H1 (cell line): ENCODE data around the gene LIF. TPM values are rescaled to one million over a fixed set of nuclear protein-coding genes. Genes with fewer than 3 reads are reported as not detected.

Experiments
- ASH2L ChIP-seq: fragments of 200-600, 300-600 bp; sonication (generic); IDR thresholded peaks from one replicate; pipeline ENCODE4 v1.7.1; 2017; ENCODE audit warnings: low read length
- CTCF ChIP-seq, 3 experiments: IDR thresholded peaks; 1 replicate in 2 of 3; 2 replicates in 1 of 3; pipeline versions ENCODE4 v1.5.1 to v1.6.1; 2011; ENCODE audit warnings: low read length in 3 of 3, mild to moderate bottlenecking in 3 of 3, inconsistent platforms in 2 of 3, low read depth in 1 of 3, moderate library complexity in 1 of 3; ENCODE audit not compliant: insufficient read depth in 1 of 3; ENCODE audit errors: control extremely low read depth in 1 of 3
- GTF2F1 ChIP-seq: IDR thresholded peaks from 2 replicates; pipeline ENCODE4 v1.6.1; 2012; ENCODE audit warnings: low read depth, low read length, improper control_type of control experiment, borderline replicate concordance
- KDM1A ChIP-seq: fragments of 200-600, 300-600 bp; sonication (generic); IDR thresholded peaks from 2 replicates; pipeline ENCODE4 v1.7.1; 2016; ENCODE audit warnings: mild to moderate bottlenecking, low read length, borderline replicate concordance
- KDM4A ChIP-seq: IDR thresholded peaks from one replicate; pipeline ENCODE4 v1.7.1; 2012; ENCODE audit warnings: low read depth, mild to moderate bottlenecking, moderate library complexity, low read length, inconsistent platforms; ENCODE audit not compliant: severe bottlenecking
- NRF1 ChIP-seq: IDR thresholded peaks from 2 replicates; pipeline ENCODE4 v1.6.1; 2011; ENCODE audit warnings: mild to moderate bottlenecking, low read depth, low read length, improper control_type of control experiment
- POLR2A ChIP-seq, 2 experiments: IDR thresholded peaks; 1 replicate in 1 of 2; 2 replicates in 1 of 2; pipeline ENCODE4 v1.6.1; 2011; ENCODE audit warnings: low read depth in 2 of 2, low read length in 2 of 2, mild to moderate bottlenecking in 2 of 2; ENCODE audit errors: control extremely low read depth in 1 of 2
- POU5F1 ChIP-seq: IDR thresholded peaks from 2 replicates; pipeline ENCODE4 v1.6.1; 2011; ENCODE audit warnings: low read depth, mild to moderate bottlenecking, low read length, moderate library complexity
- SP1 ChIP-seq: IDR thresholded peaks from 2 replicates; pipeline ENCODE4 v1.6.1; 2011; ENCODE audit warnings: low read depth, low read length
- SP4 ChIP-seq: IDR thresholded peaks from 2 replicates; pipeline ENCODE4 v1.6.1; 2012; ENCODE audit warnings: low read length, inconsistent platforms
- TEAD4 ChIP-seq: IDR thresholded peaks from 2 replicates; pipeline ENCODE4 v1.6.1; 2012; ENCODE audit warnings: low read depth, low read length, inconsistent platforms, mixed read lengths
- polyA plus RNA-seq, 7 experiments: library from polyadenylated mRNA; depleted of rRNA in 3 of 7; stranded (reverse) in 5 of 7; unstranded in 2 of 7; fragments of >200 nt in 5 of 7; fragments of 200-250 nt in 2 of 7; gene quantifications; 1 replicate in 5 of 7; 2 replicates in 1 of 7; 4 replicates in 1 of 7; pipeline versions ENCODE4 v1.2.1 to v1.2.3, GENCODE V29; 2011 to 2013; ENCODE audit warnings: missing spikeins in 2 of 7, mixed read lengths in 2 of 7
- total RNA-seq: library from RNA; stranded (reverse); fragmentation: NEBNext Ultra II Directional; extraction: Animal tissue kit (Norgen Biotek cat#: 25700); gene quantifications from 2 replicates; pipeline ENCODE4 v1.2.1, GENCODE V29; 2021

Gene LIF
- total and polyA plus RNA-seq, 2 of the 8 experiments (the other 6 are each of a cell fraction or from before 2014, with no cell fraction given), result 3.3 to 3.5 TPM

- TF ChIP-seq POLR2A (IDR thresholded peaks at IDR 0.05; ENCODE audit: control extremely low read depth in 1 of 2, low read depth in 2 of 2, low read length in 2 of 2), result peak in 1 of 2 experiments; percentile 45; a peak in 1 of 3 replicates
- peak; percentile 55; the same call in 1 of the 2 replicates for TF ChIP-seq SP1
- TF ChIP-seq CTCF (IDR thresholded peaks at IDR 0.05; ENCODE audit: control extremely low read depth in 1 of 3, insufficient read depth in 1 of 3, low read depth in 1 of 3, low read length in 3 of 3), result no peak
- no peak for TF ChIP-seq POU5F1
- no peak for TF ChIP-seq NRF1
- peak; percentile 70 for TF ChIP-seq KDM4A
- no peak for TF ChIP-seq KDM1A
- 0 out of 2 replicates have a peak, but pooled peaks have one; percentile 37 for TF ChIP-seq SP4
- no peak for TF ChIP-seq TEAD4
- no peak for TF ChIP-seq GTF2F1
- no peak for TF ChIP-seq ASH2L
Measured at GRCh38 chr22:30289141-30289979, 42.8 kb upstream of the LIF start, which contains the start of gene CASTOR1 (continued).
